ENCODE results near the gene MTRR. TPM values are rescaled to one million over a fixed set of nuclear protein-coding genes. Genes with fewer than 3 reads are reported as not detected.
A peak's percentile ranks its signal among the peaks of the same experiment; 100 is the strongest.

Gene MTRR
- total RNA-seq, 5 donors from 2014 or later (not counting 1 experiment from before 2014, with no cell fraction given) = 66.9 to 90.2 (median 83.0) TPM

- no peak for ATAC-seq (replicated peaks in 1 of 4)
- no peak overlapping the region for H3K4me3 ChIP-seq (ENCODE audit: control insufficient read depth in 1 of 2, extremely low read depth in 1 of 2, low read length in 1 of 2)
- peaks cover 3 to 15% of the 10 kb centered on the region in 2 experiments for H3K4me1 ChIP-seq (ENCODE audit: control insufficient read depth in 1 of 2, extremely low read depth in 1 of 2, insufficient read depth in 2 of 2, low read length in 2 of 2)
- H3K9me3 ChIP-seq = no peaks in the 10 kb centered on the region
- CTCF ChIA-PET = no interaction called here
- Mint-ChIP-seq H3K27ac (no peak overlapping the region), H3K27me3 (peaks cover 26 to 28% of the 10 kb centered on the region in 2 donors), H3K4me3 (no peak overlapping the region), H3K4me1 (peaks cover 3 to 8% (median 8%) of the 10 kb centered on the region in 3 donors), H3K36me3 (no peaks in the 10 kb centered on the region), H3K9me3 (no peaks in the 10 kb centered on the region)
- no peaks in the 10 kb centered on the region for H3K36me3 ChIP-seq (ENCODE audit: control insufficient read depth in 2 of 2, extremely low read depth in 1 of 2, insufficient read depth in 1 of 2, low read length in 1 of 2)
- H3K27ac ChIP-seq (ENCODE audit: low read length) = no peak overlapping the region
- POLR2A ChIA-PET = no interaction called here
- peaks cover 7 to 26% of the 10 kb centered on the region in 2 experiments for H3K27me3 ChIP-seq (replicated peaks in 1 of 2; ENCODE audit: control insufficient read depth in 2 of 2, extremely low read depth in 1 of 2, insufficient read depth in 2 of 2, low read length in 1 of 2)
- no peak for DNase-seq
- WGBS (ENCODE audit: insufficient coverage) = 78% methylated on average over 2 of the region's 5 CpGs
These were observed 22.6 kb upstream of the MTRR start for GRCh38 chr5:7846327-7846726.

- no peak overlapping the region for H3K4me3 Mint-ChIP-seq
- peaks cover 16 to 23% (median 21%) of the 10 kb centered on the region in 3 donors for H3K4me1 Mint-ChIP-seq
- Histone ChIP-seq H3K27ac (ENCODE audit: low read length) (no peak overlapping the region), H3K36me3 (ENCODE audit: control insufficient read depth in 2 of 2, extremely low read depth in 1 of 2, insufficient read depth in 1 of 2, low read length in 1 of 2) (no peaks in the 10 kb centered on the region), H3K9me3 (no peaks in the 10 kb centered on the region), H3K27me3 (replicated peaks in 1 of 2; ENCODE audit: control insufficient read depth in 2 of 2, extremely low read depth in 1 of 2, insufficient read depth in 2 of 2, low read length in 1 of 2) (peaks cover 7 to 28% of the 10 kb centered on the region in 2 experiments), H3K4me3 (ENCODE audit: control insufficient read depth in 1 of 2, extremely low read depth in 1 of 2, low read length in 1 of 2) (no peak overlapping the region), H3K4me1 (ENCODE audit: control insufficient read depth in 1 of 2, extremely low read depth in 1 of 2, insufficient read depth in 2 of 2, low read length in 2 of 2) (peaks cover 3 to 26% of the 10 kb centered on the region in 2 experiments)
- H3K9me3 Mint-ChIP-seq = no peaks in the 10 kb centered on the region
- ChIA-PET CTCF (no interaction called here), POLR2A (interaction anchor here in 1 of 2 donors (0.8 kb wide), 1 partner anchor 17 kb away, joined by 3 read pairs; no protein-coding TSS in a partner anchor)
- H3K27ac Mint-ChIP-seq = no peak overlapping the region
- DNase-seq (no peak), ATAC-seq (replicated peaks in 1 of 4) (no peak)
- H3K27me3 Mint-ChIP-seq = peaks cover 23 to 26% of the 10 kb centered on the region in 2 donors
- H3K36me3 Mint-ChIP-seq = no peaks in the 10 kb centered on the region
- no CpG with 5 or more reads among the region's 2 CpGs for WGBS (ENCODE audit: insufficient coverage)
These were observed 20.7 kb upstream of the MTRR start for GRCh38 chr5:7848296-7848695.

- WGBS (ENCODE audit: insufficient coverage) = 6% methylated on average over 44 of the region's 44 CpGs
- H3K4me3 Mint-ChIP-seq = peak overlapping the region; percentile 73 to 83 (median 77)
- H3K27ac Mint-ChIP-seq = no peak overlapping the region
- H3K4me3 ChIP-seq (ENCODE audit: control insufficient read depth in 1 of 2, extremely low read depth in 1 of 2, low read length in 1 of 2) = peak overlapping the region; percentile 42 to 69
- ChIA-PET POLR2A (no interaction called here), CTCF (no interaction called here)
- H3K4me1 ChIP-seq (ENCODE audit: control insufficient read depth in 1 of 2, extremely low read depth in 1 of 2, insufficient read depth in 2 of 2, low read length in 2 of 2) = peaks cover 3 to 26% of the 10 kb centered on the region in 2 experiments
- DNase-seq (peak in 3 of 35 experiments; percentile 10 to 13 (median 11)), ATAC-seq (replicated peaks in 1 of 4) (peak; percentile 13 to 49 (median 42))
- no peak overlapping the region for H3K27ac ChIP-seq (ENCODE audit: low read length)
- peaks cover 16 to 23% (median 21%) of the 10 kb centered on the region in 3 donors for H3K4me1 Mint-ChIP-seq
- no peaks in the 10 kb centered on the region for H3K9me3 Mint-ChIP-seq
- H3K36me3 Mint-ChIP-seq = no peaks in the 10 kb centered on the region
- H3K9me3 ChIP-seq = no peaks in the 10 kb centered on the region
- peaks cover 13 to 24% of the 10 kb centered on the region in 2 donors for H3K27me3 Mint-ChIP-seq
- H3K27me3 ChIP-seq (replicated peaks in 1 of 2; ENCODE audit: control insufficient read depth in 2 of 2, extremely low read depth in 1 of 2, insufficient read depth in 2 of 2, low read length in 1 of 2) = peaks cover 7 to 28% of the 10 kb centered on the region in 2 experiments
- no peaks in the 10 kb centered on the region for H3K36me3 ChIP-seq (ENCODE audit: control insufficient read depth in 2 of 2, extremely low read depth in 1 of 2, insufficient read depth in 1 of 2, low read length in 1 of 2)
These were observed 19.1 kb upstream of the MTRR start for GRCh38 chr5:7849681-7850394.

GRCh38 chr5:7850395-7851239 lies 18.3 kb upstream of the MTRR start, which contains the start of gene CFAP90:
CFAP90 (minus strand) TSS chr5:7851133; CDS start chr5:7851021, 112 bp downstream.
- Mint-ChIP-seq H3K4me1 (peaks cover 16 to 23% (median 21%) of the 10 kb centered on the region in 3 donors), H3K4me3 (peak within 1 kb of the TSS; percentile 76 to 83 (median 82)), H3K27me3 (peaks cover 13 to 24% of the 10 kb centered on the region in 2 donors), H3K27ac (no peak within 1 kb of the TSS), H3K36me3 (no peaks in the 10 kb centered on the region), H3K9me3 (no peaks in the 10 kb centered on the region)
- DNase-seq (peak in 16 of 35 experiments; percentile 3 to 41 (median 14)), ATAC-seq (replicated peaks in 1 of 4) (peak; percentile 46 to 74 (median 54))
- POLR2A ChIA-PET = interaction anchor here in 1 of 2 donors (0.6 kb wide), 2 partner anchors 20 to 24 kb away, joined by 4 to 6 read pairs; no protein-coding TSS in a partner anchor
- H3K4me1 ChIP-seq (ENCODE audit: control insufficient read depth in 1 of 2, extremely low read depth in 1 of 2, insufficient read depth in 2 of 2, low read length in 2 of 2) = peaks cover 3 to 26% of the 10 kb centered on the region in 2 experiments
- no peak within 1 kb of the TSS for H3K27ac ChIP-seq (ENCODE audit: low read length)
- no peaks in the 10 kb centered on the region for H3K36me3 ChIP-seq (ENCODE audit: control insufficient read depth in 2 of 2, extremely low read depth in 1 of 2, insufficient read depth in 1 of 2, low read length in 1 of 2)
- H3K27me3 ChIP-seq (replicated peaks in 1 of 2; ENCODE audit: control insufficient read depth in 2 of 2, extremely low read depth in 1 of 2, insufficient read depth in 2 of 2, low read length in 1 of 2) = peaks cover 7 to 28% of the 10 kb centered on the region in 2 experiments
- no peaks in the 10 kb centered on the region for H3K9me3 ChIP-seq
- CTCF ChIA-PET = interaction anchor here (0.5 to 0.8 kb wide), 2 partner anchors 22 to 214 kb away, joined by 3 to 4 read pairs; no protein-coding TSS in a partner anchor
- 9% methylated on average over 65 of the region's 76 CpGs for WGBS (ENCODE audit: insufficient coverage)
- H3K4me3 ChIP-seq (ENCODE audit: control insufficient read depth in 1 of 2, extremely low read depth in 1 of 2, low read length in 1 of 2) = peak within 1 kb of the TSS; percentile 42 to 69

GRCh38 chr5:7851240-7851592 lies 17.7 kb upstream of the MTRR start:
- POLR2A ChIA-PET = interaction anchor here in 1 of 2 donors (0.6 kb wide), 2 partner anchors 19 to 23 kb away, joined by 4 to 6 read pairs; no protein-coding TSS in a partner anchor
- Histone ChIP-seq H3K9me3 (no peaks in the 10 kb centered on the region), H3K36me3 (ENCODE audit: control insufficient read depth in 2 of 2, extremely low read depth in 1 of 2, insufficient read depth in 1 of 2, low read length in 1 of 2) (no peaks in the 10 kb centered on the region), H3K4me3 (ENCODE audit: control insufficient read depth in 1 of 2, extremely low read depth in 1 of 2, low read length in 1 of 2) (peak overlapping the region in 1 of 2 donors; percentile 23), H3K27me3 (replicated peaks in 1 of 2; ENCODE audit: control insufficient read depth in 2 of 2, extremely low read depth in 1 of 2, insufficient read depth in 2 of 2, low read length in 1 of 2) (peaks cover 7 to 28% of the 10 kb centered on the region in 2 experiments), H3K4me1 (ENCODE audit: control insufficient read depth in 1 of 2, extremely low read depth in 1 of 2, insufficient read depth in 2 of 2, low read length in 2 of 2) (peaks cover 3 to 26% of the 10 kb centered on the region in 2 experiments), H3K27ac (ENCODE audit: low read length) (no peak overlapping the region)
- WGBS (ENCODE audit: insufficient coverage) = 89% methylated on average over 10 of the region's 16 CpGs
- DNase-seq (no peak), ATAC-seq (replicated peaks in 1 of 4) (no peak)
- CTCF ChIA-PET = interaction anchor here in 1 of 2 donors (0.8 kb wide), 1 partner anchor 21 kb away, joined by 3 read pairs; no protein-coding TSS in a partner anchor
- Mint-ChIP-seq H3K27me3 (peaks cover 9 to 24% of the 10 kb centered on the region in 2 donors), H3K4me3 (peak overlapping the region; percentile 76 to 83 (median 82)), H3K9me3 (no peaks in the 10 kb centered on the region), H3K4me1 (peaks cover 16 to 23% (median 21%) of the 10 kb centered on the region in 3 donors), H3K27ac (no peak overlapping the region), H3K36me3 (no peaks in the 10 kb centered on the region)
